HL-60 (cell line): ENCODE measurements around the gene LRRN2.

Source experiments
- DNase-seq, 2 experiments: peaks; one replicate each; pipeline ENCODE4 v3.0.0-alpha.2; 2010 to 2020; ENCODE audit warnings: low read depth in 1 of 2, low spot score in 1 of 2
- H3K27ac ChIP-seq: fragments of 250-450 bp; sonication (Bioruptor Pico); replicated peaks from 2 replicates; pipeline ENCODE4 v1.5.1; 2020; ENCODE audit warnings: mild to moderate bottlenecking, moderate library complexity
- H3K27me3 ChIP-seq: fragments of 250-450 bp; sonication (Bioruptor Pico); 2 replicates; pipeline ENCODE4 v1.5.1; 2021; ENCODE audit warnings: mild to moderate bottlenecking, moderate library complexity; ENCODE audit not compliant: insufficient read depth, poor library complexity, severe bottlenecking
- H3K4me3 ChIP-seq: replicated peaks from 2 replicates; pipeline ENCODE4 v1.5.1; 2011; ENCODE audit warnings: mild to moderate bottlenecking, control low read depth, low read length; ENCODE audit not compliant: insufficient read depth
- CTCF ChIP-seq: IDR thresholded peaks from one replicate; pipeline ENCODE4 v1.5.1; 2011; ENCODE audit warnings: low read length, control low read depth, inconsistent platforms; ENCODE audit not compliant: insufficient read depth
- GABPA ChIP-seq: IDR thresholded peaks from 2 replicates; pipeline ENCODE4 v1.6.1; 2012; ENCODE audit warnings: low read depth
- POLR2AphosphoS5 ChIP-seq: IDR thresholded peaks from 2 replicates; pipeline ENCODE4 v1.6.1; 2012; ENCODE audit warnings: low read depth
- REST ChIP-seq: IDR thresholded peaks from 2 replicates; pipeline ENCODE4 v1.6.1; 2012; ENCODE audit warnings: low read depth; ENCODE audit not compliant: insufficient replicate concordance
- SPI1 ChIP-seq: IDR thresholded peaks from 2 replicates; pipeline ENCODE4 v1.6.1; 2012; ENCODE audit warnings: low read depth, mild to moderate bottlenecking, borderline replicate concordance

The LRRN2 gene

GRCh38 chr1:204615881-204616280, 69.7 kb downstream of the LRRN2 start:
- no peak overlapping the region for H3K4me3 ChIP-seq
- DNase-seq: no peak
- TF ChIP-seq CTCF (no peak), SPI1 (no peak)
- no peaks in the 10 kb centered on the region for H3K27me3 ChIP-seq
- no peak overlapping the region for H3K27ac ChIP-seq

GRCh38 chr1:204613636-204614035, 71.9 kb downstream of the LRRN2 start:
- TF ChIP-seq GABPA: no peak
- TF ChIP-seq POLR2AphosphoS5: no peak
- TF ChIP-seq CTCF: no peak
- TF ChIP-seq SPI1: no peak
- TF ChIP-seq REST: no peak
- no peaks in the 10 kb centered on the region for H3K27me3 ChIP-seq
- DNase-seq: no peak

GRCh38 chr1:204612326-204612725, 73.2 kb downstream of the LRRN2 start:
- Histone ChIP-seq H3K4me3 (no peak overlapping the region), H3K27ac (no peak overlapping the region), H3K27me3 (no peaks in the 10 kb centered on the region)
- DNase-seq: no peak
- no peak for TF ChIP-seq POLR2AphosphoS5
- TF ChIP-seq CTCF: no peak
- TF ChIP-seq GABPA: no peak
- TF ChIP-seq REST: no peak
- no peak for TF ChIP-seq SPI1

More at GRCh38 chr1:204613636-204614035, 71.9 kb downstream of the LRRN2 start:
- H3K27ac ChIP-seq: no peak overlapping the region
- no peak overlapping the region for H3K4me3 ChIP-seq

GRCh38 chr1:204611036-204611435, 74.5 kb downstream of the LRRN2 start:
- DNase-seq: no peak
- Histone ChIP-seq H3K4me3 (no peak overlapping the region), H3K27ac (no peak overlapping the region), H3K27me3 (no peaks in the 10 kb centered on the region)
- TF ChIP-seq GABPA: no peak
- no peak for TF ChIP-seq REST
- no peak for TF ChIP-seq POLR2AphosphoS5
- no peak for TF ChIP-seq CTCF
